A172 (cell line): Measurements from ENCODE around the gene PLCL2. TPM values are rescaled to one million over a fixed set of nuclear protein-coding genes. Genes with fewer than 3 reads are reported as not detected.
"Not testable (repeated sequence)": the region's sequence is repeated elsewhere in the genome, so short reads cannot be mapped to it uniquely, and the experiment has no call there.

Source experiments
- DNase-seq: peaks from one replicate; pipeline ENCODE4 v3.0.0-alpha.2; 2015; ENCODE audit warnings: low spot score
- total RNA-seq: library from RNA; depleted of rRNA; stranded (reverse); fragments of >200 nt; shearing (Covaris generic); gene quantifications from 2 replicates; pipeline ENCODE4 v1.2.3, GENCODE V29; 2014

PLCL2 gene
- total RNA-seq, 1 experiment from 2014 or later = 4.0 TPM

DNA sequence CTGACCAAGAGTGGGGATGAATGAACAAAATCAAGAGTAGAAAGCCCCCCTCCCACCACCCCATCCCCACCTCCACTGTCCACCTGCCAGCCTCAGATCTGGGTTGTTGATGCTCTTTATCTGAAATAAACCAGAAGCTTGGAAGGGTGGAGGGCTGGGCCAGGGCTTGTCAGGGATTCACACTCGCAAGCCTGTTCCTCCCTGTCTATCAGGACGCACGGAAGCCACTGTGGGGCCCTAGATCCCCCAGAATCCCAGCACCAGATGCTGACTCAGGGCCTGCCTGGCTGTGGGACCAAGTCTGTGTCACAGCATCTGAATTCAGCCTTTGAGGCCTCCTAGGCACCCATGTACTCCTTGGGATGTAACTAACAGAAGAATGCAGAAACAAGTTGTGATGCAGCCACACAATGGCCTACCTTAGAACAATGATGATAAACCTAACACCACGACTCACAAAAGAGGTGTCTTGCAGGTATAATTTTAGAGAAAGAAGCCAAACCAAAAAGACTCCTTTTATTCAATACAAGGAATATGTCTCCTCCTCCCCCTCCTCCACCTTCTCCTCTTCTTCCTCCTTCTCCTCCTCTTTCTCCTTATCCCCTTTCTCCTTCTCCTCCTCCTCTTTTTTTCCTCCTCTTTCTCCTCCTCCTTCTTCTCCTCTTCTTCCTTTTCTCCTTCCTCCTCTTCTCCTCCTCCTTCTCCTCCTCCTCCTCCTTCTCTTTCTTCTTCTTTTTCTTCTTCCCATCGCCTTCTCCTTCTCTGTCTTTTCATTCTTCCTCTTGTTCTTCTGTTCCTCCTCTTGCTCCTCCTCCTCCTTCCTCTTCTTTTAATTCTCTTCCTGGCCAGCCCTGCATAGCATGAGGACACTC lies 234.7 kb downstream of the PLCL2 start:
- DNase-seq = no peak

GRCh38 chr3:17120115-17120514 lies 235.4 kb downstream of the PLCL2 start:
- no peak for DNase-seq

GRCh38 chr3:17121336-17121735 lies 236.6 kb downstream of the PLCL2 start:
- no peak for DNase-seq

DNA sequence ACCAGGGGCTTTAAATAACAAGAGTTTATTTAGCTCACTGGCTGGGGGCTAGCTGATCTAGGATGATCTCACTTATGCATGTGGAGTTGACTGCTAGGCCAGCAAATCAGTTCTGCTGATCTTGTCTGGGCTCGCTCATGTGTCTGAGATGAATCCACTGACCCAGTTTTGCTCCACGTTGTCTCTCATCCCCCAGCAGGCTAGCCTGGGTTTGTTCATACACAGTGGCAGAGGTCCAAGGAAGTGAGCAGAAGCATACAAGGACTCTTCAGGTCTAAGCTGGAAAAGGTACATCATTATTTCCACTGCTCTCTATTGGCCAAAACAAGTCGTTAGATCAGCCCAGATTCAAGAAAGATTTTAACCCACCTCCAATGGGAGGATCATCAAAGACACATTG lies 238.0 kb downstream of the PLCL2 start:
- DNase-seq = no peak

DNA sequence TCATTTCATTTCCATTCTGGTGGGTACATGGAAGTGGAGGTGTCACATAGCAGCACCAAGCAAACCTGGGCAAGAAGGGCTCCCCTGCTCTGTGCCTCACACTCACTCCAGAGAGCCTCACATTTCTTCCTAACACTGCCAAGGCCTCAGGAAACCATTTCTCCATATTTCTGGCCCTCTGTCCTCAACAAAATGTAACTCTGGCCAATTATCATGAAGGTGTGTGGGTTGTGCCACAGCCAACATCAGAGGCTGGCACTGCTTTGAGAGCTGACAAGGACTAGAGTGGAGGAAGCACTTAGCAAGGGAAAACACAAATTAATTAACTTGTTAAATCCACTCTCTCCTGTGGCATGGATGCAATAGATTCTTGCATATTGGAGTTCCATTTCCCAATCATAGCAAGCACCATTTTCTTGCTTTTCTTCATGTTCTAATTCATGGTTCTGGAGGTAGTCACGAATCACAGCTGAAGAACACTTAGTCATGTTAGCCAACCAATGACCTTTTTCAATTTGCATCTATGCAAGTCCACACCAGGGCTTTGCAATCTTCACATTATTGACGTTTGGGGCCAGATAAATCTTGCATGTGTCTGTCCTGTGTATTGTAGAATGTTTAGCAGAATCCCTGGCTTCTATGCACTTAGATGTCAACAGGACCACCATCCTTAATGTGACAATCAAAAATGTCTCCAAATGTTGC lies 241.1 kb downstream of the PLCL2 start:
- DNase-seq = no peak

GRCh38 chr3:17128671-17129070 lies 243.9 kb downstream of the PLCL2 start:
- not testable (repeated sequence) for DNase-seq

GRCh38 chr3:17129556-17129955 lies 244.8 kb downstream of the PLCL2 start:
- DNase-seq = no peak

DNA sequence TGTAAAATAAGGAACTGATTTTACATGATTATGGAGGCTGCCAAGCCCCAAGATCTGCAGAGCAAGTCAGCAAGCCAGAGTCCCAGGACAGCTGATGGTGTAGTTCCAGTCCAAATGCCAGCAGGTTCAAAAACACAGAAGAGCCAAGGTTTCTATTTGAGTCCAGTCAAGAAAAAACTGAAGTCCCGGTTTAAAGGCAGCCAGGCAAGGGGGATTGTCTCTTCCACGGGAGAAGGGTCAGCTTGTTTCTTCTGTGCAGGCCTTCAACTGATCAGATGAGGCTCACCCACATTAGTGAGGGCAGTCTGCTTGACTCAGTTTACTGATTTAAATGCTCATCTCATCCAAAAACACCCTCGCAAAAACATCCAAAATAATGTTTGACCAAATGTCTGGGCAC lies 246.2 kb downstream of the PLCL2 start:
- no peak for DNase-seq

DNA sequence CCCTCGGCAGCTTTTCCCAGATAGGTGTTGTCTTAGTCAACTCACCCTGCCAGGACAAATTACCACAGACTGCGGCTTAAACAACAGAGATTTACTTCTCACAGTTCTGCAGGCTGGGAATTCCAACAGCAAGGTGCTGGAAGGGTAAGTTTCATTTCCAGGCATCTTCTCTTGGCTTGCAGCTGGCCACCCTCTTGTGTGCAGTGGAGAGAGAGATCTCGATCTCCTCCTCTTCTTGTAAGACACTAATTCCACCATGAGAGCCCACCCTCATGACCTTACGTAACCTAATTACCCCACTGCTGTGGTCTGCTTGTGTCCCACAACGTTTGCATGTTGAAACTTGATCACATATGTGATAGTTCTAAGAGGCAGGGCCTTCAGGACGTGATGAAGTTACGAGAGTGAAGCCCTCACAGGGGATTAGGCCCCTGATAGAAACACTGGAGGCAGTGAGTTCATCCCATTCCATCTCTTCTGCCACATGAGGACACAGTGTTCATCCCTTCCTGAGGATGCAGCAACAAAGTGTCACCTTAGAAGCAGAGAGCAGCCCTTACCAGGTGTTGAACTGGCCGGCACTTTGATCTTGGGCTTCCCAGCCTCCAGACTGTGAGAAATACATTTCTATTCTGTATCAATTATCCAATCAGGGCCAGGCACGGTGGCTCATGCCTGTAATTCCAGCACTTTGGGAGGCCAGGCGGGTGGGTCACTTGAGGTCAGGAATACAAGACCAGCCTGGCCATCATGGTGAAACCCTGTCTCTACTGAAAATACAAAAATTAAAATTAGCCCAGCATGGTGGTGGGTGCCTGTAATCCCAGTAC lies 247.7 kb downstream of the PLCL2 start:
- no peak for DNase-seq

- DNase-seq = no peak
Measured at GRCh38 chr3:17133632-17134545, 249.1 kb downstream of the PLCL2 start.

- DNase-seq = no peak
Measured at GRCh38 chr3:17135696-17136095, 250.9 kb downstream of the PLCL2 start.

GRCh38 chr3:17136136-17136721 lies 251.5 kb downstream of the PLCL2 start:
- DNase-seq = no peak

GRCh38 chr3:17137321-17137826 lies 252.6 kb downstream of the PLCL2 start:
- DNase-seq = no peak

DNA sequence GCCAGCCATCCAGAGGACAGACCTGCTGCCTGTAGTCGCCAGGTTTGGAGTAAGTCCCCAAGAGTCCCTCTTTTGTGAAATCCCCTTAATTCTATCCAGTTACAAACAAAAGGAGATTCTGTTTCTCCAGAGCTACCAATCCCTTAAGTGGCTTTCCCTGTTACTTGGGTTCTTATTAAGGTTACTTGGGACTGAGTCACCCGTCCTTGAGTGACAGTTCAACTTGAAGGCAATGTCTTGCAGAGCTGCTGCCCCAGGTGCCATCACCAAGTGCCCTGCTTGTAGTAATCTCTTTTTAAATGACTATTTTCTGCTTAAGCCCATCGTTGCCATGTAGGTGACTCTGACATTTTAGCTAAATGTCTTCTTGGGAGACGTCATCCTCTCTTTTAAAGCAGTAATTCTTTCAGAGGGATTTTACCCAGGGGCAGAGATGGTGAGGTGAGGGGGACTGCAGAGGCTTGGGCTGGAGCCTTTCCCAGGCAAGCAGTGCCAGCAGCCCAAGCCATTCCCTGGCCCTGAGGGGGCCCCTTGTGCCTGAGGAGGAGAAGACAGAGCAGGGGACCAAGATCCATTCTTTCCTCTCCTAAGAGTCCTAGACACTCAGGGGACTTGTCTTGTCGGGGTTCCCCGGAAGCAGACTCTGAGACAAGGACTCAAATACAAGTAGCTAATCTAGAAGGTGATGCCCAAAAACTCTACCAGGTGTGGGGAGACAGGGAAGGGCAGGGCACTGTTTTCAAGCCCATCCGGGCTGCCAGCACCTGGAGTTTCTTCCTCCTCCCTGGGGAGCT lies 253.7 kb downstream of the PLCL2 start:
- DNase-seq = no peak
